ENCODE data around the gene LZTR1.

The LZTR1 gene

GRCh38 chr22:20983081-20983771 is 1.1 kb downstream of the LZTR1 start:
- no peak for FAIRE-seq

GRCh38 chr22:20985720-20986119 is 3.6 kb downstream of the LZTR1 start:
- FAIRE-seq, result no peak

- no peak for FAIRE-seq
Observed at GRCh38 chr22:20986365-20986764, 4.3 kb downstream of the LZTR1 start.

GRCh38 chr22:20987375-20987774 is 5.3 kb downstream of the LZTR1 start:
- no peak for FAIRE-seq

GRCh38 chr22:20988573-20989322 is 6.7 kb downstream of the LZTR1 start:
- FAIRE-seq, result no peak

GRCh38 chr22:20989323-20990138 is 7.4 kb downstream of the LZTR1 start:
- FAIRE-seq, result no peak

- FAIRE-seq, result no peak
Observed at GRCh38 chr22:20990184-20991180, 8.4 kb downstream of the LZTR1 start.

GRCh38 chr22:20991252-20992055 is 9.4 kb downstream of the LZTR1 start:
- no peak for FAIRE-seq

GRCh38 chr22:20992056-20992442 is 10.0 kb downstream of the LZTR1 start:
- FAIRE-seq, result no peak

GRCh38 chr22:20992456-20993303 is 10.6 kb downstream of the LZTR1 start:
- no peak for FAIRE-seq

GRCh38 chr22:20993304-20994127 is 11.4 kb downstream of the LZTR1 start:
- FAIRE-seq, result no peak

GRCh38 chr22:20994128-20994901 is 12.2 kb downstream of the LZTR1 start:
- FAIRE-seq, result no peak

- no peak for FAIRE-seq
Observed at GRCh38 chr22:20994902-20995241, 12.8 kb downstream of the LZTR1 start.

GRCh38 chr22:20995329-20996030 is 13.4 kb downstream of the LZTR1 start:
- no peak for FAIRE-seq

GRCh38 chr22:20996031-20996410 is 13.9 kb downstream of the LZTR1 start:
- FAIRE-seq, result no peak

- no peak for FAIRE-seq
Observed at GRCh38 chr22:20996598-20997535, 14.8 kb downstream of the LZTR1 start.

All from TTC549 (cell line).